Endodermal cell (in vitro differentiated cells): ENCODE results near the gene CASK. TPM values are rescaled to one million over a fixed set of nuclear protein-coding genes. Genes with fewer than 3 reads are reported as not detected.

ENCODE experiments used
- DNase-seq: peaks from one replicate; pipeline ENCODE4 v3.0.0-alpha.2; 2017
- H3K27ac ChIP-seq: 2 replicates; pipeline ENCODE4 v1.5.1; 2013; ENCODE audit warnings: mild to moderate bottlenecking, low read depth, low read length, moderate library complexity
- H3K27me3 ChIP-seq: 2 replicates; pipeline ENCODE4 v1.6.1; 2013; ENCODE audit warnings: mild to moderate bottlenecking, low read length, moderate library complexity; ENCODE audit not compliant: insufficient read depth, control insufficient read depth, poor library complexity, severe bottlenecking
- H3K36me3 ChIP-seq: 2 replicates; pipeline ENCODE4 v1.7.0; 2013; ENCODE audit warnings: mild to moderate bottlenecking, low read length, moderate library complexity; ENCODE audit not compliant: control insufficient read depth, insufficient read depth
- H3K4me1 ChIP-seq: one replicate; pipeline ENCODE4 v1.7.0; 2013; ENCODE audit warnings: low read length; ENCODE audit not compliant: control insufficient read depth, insufficient read depth
- H3K4me3 ChIP-seq: 2 replicates; pipeline ENCODE4 v1.5.1; 2013; ENCODE audit warnings: mild to moderate bottlenecking, low read length, moderate library complexity
- H3K9ac ChIP-seq: 2 replicates; pipeline ENCODE4 v1.6.1; 2013; ENCODE audit warnings: mild to moderate bottlenecking, low read length, moderate library complexity; ENCODE audit not compliant: poor library complexity, severe bottlenecking; ENCODE audit errors: extremely low read depth
- H3K9me3 ChIP-seq: 2 replicates; pipeline ENCODE4 v1.6.1; 2013; ENCODE audit warnings: mild to moderate bottlenecking, low read length, moderate library complexity; ENCODE audit not compliant: control insufficient read depth
- H3K27ac Mint-ChIP-seq: 2 replicates; pipeline ENCODE4 v1.8.0; 2020; ENCODE audit warnings: mixed read lengths
- H3K27me3 Mint-ChIP-seq: 2 replicates; pipeline ENCODE4 v1.8.0; 2021; ENCODE audit warnings: mild to moderate bottlenecking, mixed read lengths; ENCODE audit not compliant: insufficient read depth
- H3K36me3 Mint-ChIP-seq: 2 replicates; pipeline ENCODE4 v1.8.0; 2020; ENCODE audit warnings: low read depth, mixed read lengths
- H3K4me1 Mint-ChIP-seq: 2 replicates; pipeline ENCODE4 v1.8.0; 2020; ENCODE audit warnings: mixed read lengths
- H3K4me3 Mint-ChIP-seq: 2 replicates; pipeline ENCODE4 v1.8.0; 2020; ENCODE audit warnings: mild to moderate bottlenecking, moderate library complexity, mixed read lengths
- H3K9me3 Mint-ChIP-seq: 2 replicates; pipeline ENCODE4 v1.8.0; 2020; ENCODE audit warnings: mild to moderate bottlenecking, mixed read lengths
- WGBS, 2 experiments: methylation state at CpG; one replicate each; pipeline versions ENCODE4 v1.1.5 to v1.1.7; 2013; ENCODE audit warnings: missing lambda C conversion rate in 2 of 2, mixed read lengths in 1 of 2; ENCODE audit not compliant: insufficient coverage in 1 of 2, insufficient read length in 1 of 2; 5-methylcytosine and 5-hydroxymethylcytosine counted together
- total RNA-seq, 2 donors: library from RNA; stranded (reverse); fragmentation: NEBNext Ultra II Directional in 1 of 2; extraction: Animal tissue kit (Norgen Biotek cat#: 25700) in 1 of 2; gene quantifications; 2 replicates in 1 of 2; 3 replicates in 1 of 2; pipeline ENCODE4 v1.2.1, GENCODE V29; 2021
- TF ChIP-seq, protein P1 (sequence below): fragments of 200-600 bp; sonication (generic); conservative IDR thresholded peaks from 2 replicates; pipeline ENCODE4 v1.5.0; 2021; ENCODE audit warnings: antibody characterized with exemption, mild to moderate bottlenecking

Gene CASK
- total RNA-seq, 2 donors from 2014 or later = 79.1 to 87.1 TPM

GRCh38 chrX:41808047-41808446 lies 115.3 kb downstream of the CASK start:
- H3K4me3 ChIP-seq = no peak overlapping the region
- H3K27ac Mint-ChIP-seq = no peak overlapping the region
- no peak overlapping the region for H3K4me3 Mint-ChIP-seq
- peaks cover 6% of the 10 kb centered on the region for H3K36me3 ChIP-seq
- WGBS, 2 experiments = 88 to 100% methylated on average over 1 to 5 of the region's 5 CpGs
- H3K9me3 Mint-ChIP-seq = peaks cover 61% of the 10 kb centered on the region
- H3K9me3 ChIP-seq = peaks cover 15% of the 10 kb centered on the region
- H3K27me3 Mint-ChIP-seq = no peaks in the 10 kb centered on the region
- H3K4me1 ChIP-seq = no peaks in the 10 kb centered on the region
- peaks cover 25% of the 10 kb centered on the region for H3K36me3 Mint-ChIP-seq
- peaks cover 2% of the 10 kb centered on the region for H3K4me1 Mint-ChIP-seq
- no peaks in the 10 kb centered on the region for H3K27me3 ChIP-seq
- DNase-seq = no peak
- H3K9ac ChIP-seq = no peak overlapping the region
- TF ChIP-seq, protein P1, sequence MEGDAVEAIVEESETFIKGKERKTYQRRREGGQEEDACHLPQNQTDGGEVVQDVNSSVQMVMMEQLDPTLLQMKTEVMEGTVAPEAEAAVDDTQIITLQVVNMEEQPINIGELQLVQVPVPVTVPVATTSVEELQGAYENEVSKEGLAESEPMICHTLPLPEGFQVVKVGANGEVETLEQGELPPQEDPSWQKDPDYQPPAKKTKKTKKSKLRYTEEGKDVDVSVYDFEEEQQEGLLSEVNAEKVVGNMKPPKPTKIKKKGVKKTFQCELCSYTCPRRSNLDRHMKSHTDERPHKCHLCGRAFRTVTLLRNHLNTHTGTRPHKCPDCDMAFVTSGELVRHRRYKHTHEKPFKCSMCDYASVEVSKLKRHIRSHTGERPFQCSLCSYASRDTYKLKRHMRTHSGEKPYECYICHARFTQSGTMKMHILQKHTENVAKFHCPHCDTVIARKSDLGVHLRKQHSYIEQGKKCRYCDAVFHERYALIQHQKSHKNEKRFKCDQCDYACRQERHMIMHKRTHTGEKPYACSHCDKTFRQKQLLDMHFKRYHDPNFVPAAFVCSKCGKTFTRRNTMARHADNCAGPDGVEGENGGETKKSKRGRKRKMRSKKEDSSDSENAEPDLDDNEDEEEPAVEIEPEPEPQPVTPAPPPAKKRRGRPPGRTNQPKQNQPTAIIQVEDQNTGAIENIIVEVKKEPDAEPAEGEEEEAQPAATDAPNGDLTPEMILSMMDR = no peak
- no peak overlapping the region for H3K27ac ChIP-seq

GRCh38 chrX:41802958-41803357 lies 120.4 kb downstream of the CASK start:
- no peaks in the 10 kb centered on the region for H3K4me1 Mint-ChIP-seq
- H3K4me3 ChIP-seq = peak overlapping the region; percentile 35
- DNase-seq = peak; percentile 71
- H3K27me3 ChIP-seq = no peaks in the 10 kb centered on the region
- H3K4me1 ChIP-seq = no peaks in the 10 kb centered on the region
- H3K27ac ChIP-seq = no peak overlapping the region
- no peak overlapping the region for H3K9ac ChIP-seq
- peaks cover 33% of the 10 kb centered on the region for H3K9me3 ChIP-seq
- no peak overlapping the region for H3K4me3 Mint-ChIP-seq
- no peaks in the 10 kb centered on the region for H3K27me3 Mint-ChIP-seq
- H3K36me3 Mint-ChIP-seq = peaks cover 29% of the 10 kb centered on the region
- H3K9me3 Mint-ChIP-seq = peaks cover 52% of the 10 kb centered on the region
- H3K27ac Mint-ChIP-seq = no peak overlapping the region
- WGBS, 2 experiments = 95% methylated on average over 5 of the region's 6 CpGs; no CpG with 5 or more reads in 1 of the 2 experiments
- H3K36me3 ChIP-seq = peaks cover 4% of the 10 kb centered on the region
- TF ChIP-seq, protein P1 = peak; percentile 37

GRCh38 chrX:41799661-41800060 lies 123.7 kb downstream of the CASK start:
- 96% methylated on average over 6 of the region's 6 CpGs; no CpG with 5 or more reads in 1 of the 2 experiments for WGBS, 2 experiments
- Histone ChIP-seq H3K27me3 (no peaks in the 10 kb centered on the region), H3K9me3 (peaks cover 25% of the 10 kb centered on the region), H3K4me3 (no peak overlapping the region), H3K27ac (no peak overlapping the region), H3K9ac (no peak overlapping the region), H3K4me1 (no peaks in the 10 kb centered on the region), H3K36me3 (peaks cover 4% of the 10 kb centered on the region)
- H3K4me1 Mint-ChIP-seq = no peaks in the 10 kb centered on the region
- H3K27me3 Mint-ChIP-seq = no peaks in the 10 kb centered on the region
- DNase-seq = no peak
- no peak overlapping the region for H3K27ac Mint-ChIP-seq
- TF ChIP-seq, protein P1 = no peak
- H3K36me3 Mint-ChIP-seq = peaks cover 22% of the 10 kb centered on the region
- H3K4me3 Mint-ChIP-seq = no peak overlapping the region
- H3K9me3 Mint-ChIP-seq = peaks cover 44% of the 10 kb centered on the region
